Adrenal gland (tissue), 12 donors: ENCODE results near the gene KRT24. TPM values are rescaled to one million over a fixed set of nuclear protein-coding genes. Genes with fewer than 3 reads are reported as not detected.

Source experiments
- DNase-seq, 7 donors: peaks; one replicate each; pipeline ENCODE4 v3.0.0-alpha.2; 2019 to 2020
- H3K27ac ChIP-seq, 5 donors: fragments of 200-600 bp; sonication (generic) in 4 of 5; 1 replicate in 3 of 5; 2 replicates in 2 of 5; pipeline versions ENCODE4 v1.5.1 to v1.8.0; 2016 to 2020; ENCODE audit warnings: mild to moderate bottlenecking in 1 of 5
- H3K27me3 ChIP-seq: fragments of 200-600 bp; 2 replicates; pipeline ENCODE4 v1.8.0; 2021
- H3K36me3 ChIP-seq, 2 donors: fragments of 200-600 bp; replicated peaks in 1 of 2; 1 replicate in 1 of 2; 2 replicates in 1 of 2; pipeline versions ENCODE4 v1.5.1 to v1.8.0; 2018 to 2022
- H3K4me1 ChIP-seq, 2 donors: fragments of 200-600 bp; replicated peaks in 1 of 2; 1 replicate in 1 of 2; 2 replicates in 1 of 2; pipeline versions ENCODE4 v1.5.1 to v1.8.0; 2018 to 2021
- H3K4me3 ChIP-seq, 4 donors: fragments of 200-600 bp; sonication (generic) in 3 of 4; one replicate each; pipeline ENCODE4 v1.5.1; 2016 to 2018
- H3K9me3 ChIP-seq, 3 donors: fragments of 200-600 bp; sonication (generic) in 1 of 3; replicated peaks in 1 of 3; 1 replicate in 2 of 3; 2 replicates in 1 of 3; pipeline versions ENCODE4 v1.5.1 to v1.8.0; 2016 to 2021
- POLR2A ChIP-seq, 2 donors: fragments of 450-650 bp; IDR thresholded peaks; one replicate each; pipeline ENCODE4 v1.6.1; 2017; ENCODE audit warnings: antibody characterized with exemption in 2 of 2, mild to moderate bottlenecking in 2 of 2, moderate library complexity in 1 of 2
- WGBS, 4 donors: extraction: QIAGEN DNeasy Blood & Tissue Kit in 2 of 4; methylation state at CpG; one replicate each; pipeline versions ENCODE4 v1.1.5 to v1.1.7; 2013 to 2017; 5-methylcytosine and 5-hydroxymethylcytosine counted together
- intact Hi-C, 2 donors: fragments of 100-400 bp; cut with DNase I; formaldehyde crosslinking; loops; one replicate each; pipeline versions ENCODE4 v1.14.1 to v1.15.0; 2022 to 2023
- polyA plus RNA-seq, 3 donors: library from polyadenylated mRNA; stranded (reverse); fragments of 200-250 nt in 2 of 3; fragments of 350-450 nt in 1 of 3; fragmentation: Illumina TruSeq in 1 of 3; extraction: RNeasy Lipid Tissue Mini Kit (QIAGEN cat#74804) in 1 of 3; gene quantifications; one replicate each; pipeline ENCODE4 v1.2.3, GENCODE V29; 2013 to 2014
- total RNA-seq, 9 donors: library from RNA; depleted of rRNA in 4 of 9; stranded (reverse); fragments of >200 nt in 4 of 9; fragments of 120-200 nt in 1 of 9; fragmentation: NEBNext Ultra II Directional in 1 of 9; extraction: Animal tissue kit (Norgen Biotek cat#: 25700) in 1 of 9; gene quantifications; one replicate each; pipeline versions ENCODE4 v1.1.0 to v1.2.4, GENCODE V29; 2013 to 2023
- TF ChIP-seq, protein P1 (sequence below), 6 experiments: fragments of 450-650 bp in 4 of 6; fragments of 200-600 bp in 2 of 6; sonication (generic) in 1 of 6; IDR thresholded peaks; 1 replicate in 5 of 6; 2 replicates in 1 of 6; pipeline versions ENCODE4 v1.5.1 to v1.8.0; 2016 to 2021; ENCODE audit warnings: antibody characterized with exemption in 6 of 6, mild to moderate bottlenecking in 2 of 6, moderate library complexity in 1 of 6
- donor health status: healthy with polysubstance abuse.
- donor health status: Bipolar disorder and iron deficiency.
- donor health status: DM: yes; HTN: yes; CAD: no.
- donor health status: DM: no; HTN: no; CAD: no.
- donor health status: DM: no; HTN: no; CAD: no.
- donor health status: DM: yes; HTN: yes; CAD: no.

The KRT24 gene
- total and polyA plus RNA-seq, 12 donors = 0.10 to 0.24 TPM; not detected in 10

- WGBS, 4 donors = 72 to 80% (median 77%) methylated on average over 5 of the region's 5 CpGs
- Histone ChIP-seq H3K4me3 (no peak overlapping the region), H3K36me3 (no peaks in the 10 kb centered on the region), H3K27ac (no peak overlapping the region), H3K9me3 (no peaks in the 10 kb centered on the region), H3K27me3 (no peaks in the 10 kb centered on the region), H3K4me1 (peaks cover 7 to 13% of the 10 kb centered on the region in 2 donors)
- TF ChIP-seq, protein P1, sequence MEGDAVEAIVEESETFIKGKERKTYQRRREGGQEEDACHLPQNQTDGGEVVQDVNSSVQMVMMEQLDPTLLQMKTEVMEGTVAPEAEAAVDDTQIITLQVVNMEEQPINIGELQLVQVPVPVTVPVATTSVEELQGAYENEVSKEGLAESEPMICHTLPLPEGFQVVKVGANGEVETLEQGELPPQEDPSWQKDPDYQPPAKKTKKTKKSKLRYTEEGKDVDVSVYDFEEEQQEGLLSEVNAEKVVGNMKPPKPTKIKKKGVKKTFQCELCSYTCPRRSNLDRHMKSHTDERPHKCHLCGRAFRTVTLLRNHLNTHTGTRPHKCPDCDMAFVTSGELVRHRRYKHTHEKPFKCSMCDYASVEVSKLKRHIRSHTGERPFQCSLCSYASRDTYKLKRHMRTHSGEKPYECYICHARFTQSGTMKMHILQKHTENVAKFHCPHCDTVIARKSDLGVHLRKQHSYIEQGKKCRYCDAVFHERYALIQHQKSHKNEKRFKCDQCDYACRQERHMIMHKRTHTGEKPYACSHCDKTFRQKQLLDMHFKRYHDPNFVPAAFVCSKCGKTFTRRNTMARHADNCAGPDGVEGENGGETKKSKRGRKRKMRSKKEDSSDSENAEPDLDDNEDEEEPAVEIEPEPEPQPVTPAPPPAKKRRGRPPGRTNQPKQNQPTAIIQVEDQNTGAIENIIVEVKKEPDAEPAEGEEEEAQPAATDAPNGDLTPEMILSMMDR (IDR thresholded peaks at IDR 0.05) = no peak
- no peak for TF ChIP-seq POLR2A (IDR thresholded peaks at IDR 0.05)
- intact Hi-C loops = no loop called here
- DNase-seq = no peak
Observed at GRCh38 chr17:40651939-40652338, 51.6 kb downstream of the KRT24 start.

DNA sequence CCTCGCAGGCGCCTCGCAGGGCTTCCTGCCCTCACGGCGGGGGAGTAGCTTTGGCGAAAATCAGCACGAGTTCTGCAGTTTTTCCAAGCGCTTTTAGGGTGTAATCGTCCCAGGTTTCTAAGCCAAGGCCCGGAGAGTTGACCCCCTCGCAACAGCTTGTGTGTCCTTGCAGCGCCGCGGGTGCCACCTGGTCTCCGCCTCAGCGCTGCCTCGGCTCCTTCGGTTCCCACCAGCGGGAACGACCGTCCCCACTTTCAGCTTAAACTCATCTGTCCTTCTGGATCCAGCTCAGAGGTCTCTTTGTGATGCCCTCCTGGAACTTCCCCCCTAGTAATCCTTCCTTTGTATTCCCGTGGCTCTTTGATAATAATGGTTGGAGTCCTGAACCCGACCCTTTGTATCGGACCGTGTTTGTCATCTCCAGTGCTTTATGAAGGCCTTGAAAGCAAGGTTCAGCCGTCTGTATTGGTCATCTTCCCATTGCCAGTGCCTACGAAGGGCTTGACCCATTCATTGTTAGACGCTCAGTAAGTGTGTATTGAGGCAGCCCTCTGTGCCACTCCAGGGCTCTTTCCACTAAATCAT is 55.1 kb downstream of the KRT24 start:
- H3K27me3 ChIP-seq = no peaks in the 10 kb centered on the region
- peak in 3 of 7 donors; percentile 23 to 29 (median 24) for DNase-seq
- H3K27ac ChIP-seq = peak overlapping the region; percentile 97 to 100 (median 98)
- H3K4me1 ChIP-seq = peaks cover 11 to 35% of the 10 kb centered on the region in 2 donors
- no peak for TF ChIP-seq POLR2A (IDR thresholded peaks at IDR 0.05)
- TF ChIP-seq, protein P1 (IDR thresholded peaks at IDR 0.05) = no peak
- H3K9me3 ChIP-seq = no peaks in the 10 kb centered on the region
- 1 to 3% (median 2%) methylated on average over 18 to 28 of the region's 28 CpGs for WGBS, 4 donors
- H3K4me3 ChIP-seq = peak overlapping the region; percentile 34 to 93 (median 88)
- peaks cover 0 to 3% of the 10 kb centered on the region in 2 donors for H3K36me3 ChIP-seq
- intact Hi-C loops = no loop called here

Other genes starting within 250 kb of the KRT24 start
- under 1 TPM in 3 of 9 donors, not detected in 6; 0.11 to 0.32 (median 0.14) TPM for gene TNS4, start 202.1 kb downstream of the KRT24 start, total RNA-seq
- gene TNS4, start 202.1 kb downstream of the KRT24 start, polyA plus RNA-seq = under 1 TPM in 2 of 3 donors, not detected in 1; 0.07 to 0.08 TPM
- gene CCR7, start 138.3 kb downstream of the KRT24 start, total RNA-seq = 1 to 10 TPM in 1 of 9 donors, under 1 TPM in 6, not detected in 2; 0.06 to 1.0 (median 0.44) TPM
- gene CCR7, start 138.3 kb downstream of the KRT24 start, polyA plus RNA-seq = under 1 TPM; 0.11 to 0.40 (median 0.30) TPM
- gene SMARCE1, start 55.9 kb downstream of the KRT24 start, total RNA-seq = 10 to 100 TPM; 55.5 to 97.3 (median 75.1) TPM
- 100 to 1,000 TPM in 1 of 3 donors, 10 to 100 TPM in 2; 60.9 to 128 (median 93.4) TPM for gene SMARCE1, start 55.9 kb downstream of the KRT24 start, polyA plus RNA-seq
- 10 to 100 TPM in 1 of 9 donors, 1 to 10 TPM in 6, under 1 TPM in 2; 0.69 to 10.7 (median 3.1) TPM for gene KRT222, start 38.6 kb downstream of the KRT24 start, total RNA-seq
- 1 to 10 TPM; 2.8 to 9.3 (median 5.9) TPM for gene KRT222, start 38.6 kb downstream of the KRT24 start, polyA plus RNA-seq
- gene KRT25, start 51.6 kb upstream of the KRT24 start, total RNA-seq = not detected
- gene KRT25, start 51.6 kb upstream of the KRT24 start, polyA plus RNA-seq = not detected
- not detected for gene KRT26, start 68.4 kb upstream of the KRT24 start, total RNA-seq
- gene KRT26, start 68.4 kb upstream of the KRT24 start, polyA plus RNA-seq = not detected
- gene KRT27, start 78.8 kb upstream of the KRT24 start, total RNA-seq = not detected
- under 1 TPM in 2 of 3 donors, not detected in 1; 0.34 to 0.56 TPM for gene KRT27, start 78.8 kb upstream of the KRT24 start, polyA plus RNA-seq
- gene KRT28, start 96.2 kb upstream of the KRT24 start, total RNA-seq = not detected
- not detected for gene KRT28, start 96.2 kb upstream of the KRT24 start, polyA plus RNA-seq
- gene KRT10, start 118.9 kb upstream of the KRT24 start, total RNA-seq = 10 to 100 TPM in 6 of 9 donors, 1 to 10 TPM in 2, under 1 TPM in 1; 0.35 to 58.4 (median 27.4) TPM
- gene KRT10, start 118.9 kb upstream of the KRT24 start, polyA plus RNA-seq = 10 to 100 TPM; 31.1 to 36.3 (median 36.0) TPM
- not detected for gene KRT12, start 163.5 kb upstream of the KRT24 start, total RNA-seq
- not detected for gene KRT12, start 163.5 kb upstream of the KRT24 start, polyA plus RNA-seq
- gene KRT20, start 181.5 kb upstream of the KRT24 start, total RNA-seq = under 1 TPM in 2 of 9 donors, not detected in 7; 0.23 to 0.50 TPM
- gene KRT20, start 181.5 kb upstream of the KRT24 start, polyA plus RNA-seq = under 1 TPM in 2 of 3 donors, not detected in 1; 0.27 to 0.64 TPM
- gene KRT23, start 233.9 kb upstream of the KRT24 start, total RNA-seq = not detected
- gene KRT23, start 233.9 kb upstream of the KRT24 start, polyA plus RNA-seq = under 1 TPM in 1 of 3 donors, not detected in 2; 0.03 TPM